Left lung (tissue), 10 donors: ENCODE results near the gene LAMTOR4. TPM values are rescaled to one million over a fixed set of nuclear protein-coding genes. Genes with fewer than 3 reads are reported as not detected.
A peak's percentile ranks its signal among the peaks of the same experiment; 100 is the strongest.

Experiments used
- ATAC-seq: fragments of 200-7000 bp; cut with Tn5 transposase; one replicate; pipeline ENCODE4 v1.9.1; 2020; ENCODE audit warnings: moderate library complexity
- DNase-seq, 4 donors: peaks; one replicate each; pipeline ENCODE4 v3.0.0-alpha.2; 2013 to 2020
- H3K27ac ChIP-seq, 2 donors: fragments of 200-600 bp; sonication (generic) in 1 of 2; one replicate each; pipeline versions ENCODE4 v1.5.0 to v1.8.0; 2020 to 2021
- H3K27me3 ChIP-seq, 2 donors: fragments of 200-600 bp; sonication (generic) in 1 of 2; one replicate each; pipeline versions ENCODE4 v1.5.0 to v1.8.0; 2020 to 2021
- H3K36me3 ChIP-seq, 2 donors: fragments of 200-600 bp; sonication (generic) in 1 of 2; one replicate each; pipeline versions ENCODE4 v1.5.0 to v1.8.0; 2020 to 2021
- H3K4me1 ChIP-seq, 2 donors: fragments of 200-600 bp; one replicate each; pipeline ENCODE4 v1.8.0; 2021
- H3K4me3 ChIP-seq, 2 donors: fragments of 200-600 bp; sonication (generic) in 1 of 2; one replicate each; pipeline versions ENCODE4 v1.5.0 to v1.8.0; 2020 to 2021; ENCODE audit warnings: mild to moderate bottlenecking in 1 of 2
- H3K9me3 ChIP-seq, 2 donors: fragments of 200-600 bp; sonication (generic) in 1 of 2; one replicate each; pipeline versions ENCODE4 v1.5.0 to v1.8.0; 2020 to 2021
- intact Hi-C, 2 donors: fragments of 100-400 bp; cut with DNase I; formaldehyde crosslinking; loops; one replicate each; pipeline versions ENCODE4 v1.11.2 to v1.14.2; 2022
- polyA plus RNA-seq, 6 donors: library from polyadenylated mRNA; unstranded; fragments of 120-200 nt; gene quantifications; one replicate each; pipeline ENCODE4 v1.2.1, GENCODE V29; 2013; ENCODE audit not compliant: insufficient read length in 6 of 6
- total RNA-seq, 2 donors: library from RNA; stranded (reverse); fragmentation: NEBNext Ultra II Directional; extraction: Animal tissue kit (Norgen Biotek cat#: 25700); gene quantifications; one replicate each; pipeline ENCODE4 v1.2.1, GENCODE V29; 2021
- TF ChIP-seq, protein P1 (sequence below), 2 donors: fragments of 200-600 bp; sonication (generic) in 1 of 2; IDR thresholded peaks; one replicate each; pipeline versions ENCODE4 v1.5.0 to v1.8.0; 2021; ENCODE audit warnings: antibody characterized with exemption in 2 of 2
- donor health status: DM: no; HTN: yes; CAD: no.
- donor health status: DM: no; HTN: no; CAD: no.

Gene LAMTOR4
- total and polyA plus RNA-seq, 8 donors = 85.9 to 120 (median 99.3) TPM

DNA sequence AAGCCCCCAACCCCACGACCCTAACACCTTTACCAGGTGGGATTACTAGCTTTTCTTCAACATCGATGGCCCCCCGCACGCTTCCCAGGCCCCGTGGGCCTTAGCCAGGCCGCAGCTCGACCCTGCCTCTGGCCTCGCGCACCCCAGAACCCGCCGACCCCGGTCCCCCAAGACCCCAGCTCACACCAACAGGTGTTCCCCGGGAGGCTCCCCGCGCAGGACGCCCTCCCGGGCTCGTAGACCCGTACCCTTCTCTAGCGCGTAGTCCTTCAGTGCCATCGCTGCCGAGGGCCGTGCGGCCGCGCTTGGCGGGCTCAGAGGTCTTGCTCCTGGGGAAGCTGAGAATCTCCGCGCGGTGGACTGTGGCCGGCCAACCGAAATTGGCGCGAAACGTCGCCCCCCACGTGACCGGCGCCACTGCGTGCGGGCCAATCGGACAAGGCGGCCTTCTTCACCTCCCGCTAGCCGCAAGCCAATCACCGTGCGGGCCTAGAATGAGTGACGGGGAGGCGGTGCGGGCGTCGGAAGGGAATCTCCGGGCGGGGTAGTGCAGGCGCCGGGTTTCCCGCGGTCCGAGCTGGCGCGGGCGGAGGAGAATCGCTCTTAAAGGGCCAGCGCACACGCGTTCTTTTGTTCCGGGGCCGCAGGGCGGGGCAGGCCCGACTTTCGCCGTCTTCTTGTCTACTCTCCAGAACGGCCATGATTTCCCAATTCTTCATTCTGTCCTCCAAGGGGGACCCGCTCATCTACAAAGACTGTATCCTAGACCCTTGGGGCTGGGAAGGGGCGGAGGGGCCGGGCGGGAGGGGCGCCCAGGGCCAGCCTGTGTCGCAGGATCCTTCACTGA, 47.5 kb upstream of the LAMTOR4 start, which contains the start of the genes AP4M1 and MCM7:
TSS of gene AP4M1 (plus strand) at position 628 of the 847 bp plus-strand sequence. CDS start at position 700, 72 bp downstream.
TSS of gene MCM7 (minus strand) at position 382 of the 847 bp plus-strand sequence. CDS start at position 279, 103 bp downstream.
- Histone ChIP-seq H3K36me3 (peaks cover 0 to 65% of the 10 kb centered on the region in 2 donors), H3K4me3 (peak within 1 kb of the TSS; percentile 90 to 95), H3K4me1 (peaks cover 20 to 28% of the 10 kb centered on the region in 2 donors), H3K27ac (peak within 1 kb of the TSS; percentile 93 to 97), H3K27me3 (no peaks in the 10 kb centered on the region), H3K9me3 (no peaks in the 10 kb centered on the region)
- intact Hi-C loops = no loop called here
- ATAC-seq (peak; percentile 94), DNase-seq (peak; percentile 96 to 100 (median 98))
- TF ChIP-seq, protein P1, sequence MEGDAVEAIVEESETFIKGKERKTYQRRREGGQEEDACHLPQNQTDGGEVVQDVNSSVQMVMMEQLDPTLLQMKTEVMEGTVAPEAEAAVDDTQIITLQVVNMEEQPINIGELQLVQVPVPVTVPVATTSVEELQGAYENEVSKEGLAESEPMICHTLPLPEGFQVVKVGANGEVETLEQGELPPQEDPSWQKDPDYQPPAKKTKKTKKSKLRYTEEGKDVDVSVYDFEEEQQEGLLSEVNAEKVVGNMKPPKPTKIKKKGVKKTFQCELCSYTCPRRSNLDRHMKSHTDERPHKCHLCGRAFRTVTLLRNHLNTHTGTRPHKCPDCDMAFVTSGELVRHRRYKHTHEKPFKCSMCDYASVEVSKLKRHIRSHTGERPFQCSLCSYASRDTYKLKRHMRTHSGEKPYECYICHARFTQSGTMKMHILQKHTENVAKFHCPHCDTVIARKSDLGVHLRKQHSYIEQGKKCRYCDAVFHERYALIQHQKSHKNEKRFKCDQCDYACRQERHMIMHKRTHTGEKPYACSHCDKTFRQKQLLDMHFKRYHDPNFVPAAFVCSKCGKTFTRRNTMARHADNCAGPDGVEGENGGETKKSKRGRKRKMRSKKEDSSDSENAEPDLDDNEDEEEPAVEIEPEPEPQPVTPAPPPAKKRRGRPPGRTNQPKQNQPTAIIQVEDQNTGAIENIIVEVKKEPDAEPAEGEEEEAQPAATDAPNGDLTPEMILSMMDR (IDR thresholded peaks at IDR 0.05) = peak in 1 of 2 donors; percentile 13

DNA sequence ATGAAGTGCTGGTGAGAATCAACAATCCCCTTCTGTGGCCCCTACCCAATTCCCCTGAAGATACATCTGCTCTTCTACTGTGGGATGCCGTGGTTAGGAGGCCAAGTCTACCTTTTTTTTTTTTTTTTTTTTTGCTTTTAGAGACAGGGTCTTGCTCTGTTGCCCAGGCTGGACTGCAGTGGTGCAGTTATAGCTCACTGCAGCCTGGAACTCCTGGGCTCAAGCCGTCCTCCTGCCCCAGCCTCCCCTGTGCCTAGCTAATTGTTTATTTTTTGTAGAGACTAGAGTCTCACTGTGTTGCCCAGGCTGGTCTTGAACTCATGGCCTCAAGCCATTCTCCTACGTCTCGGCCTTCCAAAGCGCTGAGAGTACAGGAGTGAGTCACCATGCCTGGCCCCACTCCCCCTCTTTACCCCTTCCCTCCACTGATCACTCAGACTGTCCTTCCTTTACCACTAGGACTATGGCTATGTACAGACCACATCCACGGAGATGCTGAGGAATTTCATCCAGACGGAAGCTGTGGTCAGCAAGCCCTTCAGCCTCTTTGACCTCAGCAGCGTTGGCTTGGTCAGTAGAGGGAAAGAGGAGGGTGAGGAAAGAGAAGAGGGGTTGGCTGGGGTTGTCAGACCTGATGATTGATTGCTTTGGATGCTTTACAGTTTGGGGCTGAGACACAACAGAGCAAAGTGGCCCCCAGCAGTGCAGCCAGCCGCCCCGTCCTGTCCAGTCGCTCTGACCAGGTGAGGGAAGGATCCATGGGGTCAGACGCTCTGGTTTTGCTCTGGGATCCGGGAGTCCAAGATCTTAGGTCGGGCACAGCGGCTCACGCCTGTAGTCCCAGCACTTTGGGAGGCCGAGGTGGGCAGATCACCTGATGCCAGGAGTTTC, 45.5 kb upstream of the LAMTOR4 start:
- H3K36me3 ChIP-seq = peaks cover 0 to 65% of the 10 kb centered on the region in 2 donors
- no peaks in the 10 kb centered on the region for H3K27me3 ChIP-seq
- H3K27ac ChIP-seq = no peak overlapping the region
- ATAC-seq = no peak
- TF ChIP-seq, protein P1 (IDR thresholded peaks at IDR 0.05) = no peak
- no peak for DNase-seq
- peak overlapping the region in 1 of 2 donors; percentile 90 for H3K4me3 ChIP-seq
- H3K9me3 ChIP-seq = no peaks in the 10 kb centered on the region
- peaks cover 20 to 22% of the 10 kb centered on the region in 2 donors for H3K4me1 ChIP-seq
- intact Hi-C loops = no loop called here

DNA sequence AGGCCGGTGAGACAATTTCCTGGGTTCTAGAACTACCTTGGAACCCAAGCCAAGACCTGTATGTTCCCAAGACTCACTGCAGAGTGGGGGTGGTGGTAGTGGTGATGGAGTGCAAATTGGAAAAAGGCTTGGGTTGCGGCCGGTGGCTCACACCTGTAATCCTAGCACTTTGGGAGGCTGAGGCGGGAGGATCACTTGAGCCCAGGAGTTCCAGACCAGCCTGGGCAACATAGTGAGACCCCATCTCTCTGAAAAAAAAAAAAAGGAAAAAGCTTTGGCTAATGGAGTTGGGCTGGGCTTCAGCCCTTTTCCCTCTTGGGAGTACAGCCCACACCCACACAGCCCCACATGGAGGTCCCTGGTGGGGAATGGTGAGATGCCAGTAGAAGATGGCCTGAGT, 43.2 kb upstream of the LAMTOR4 start:
- Histone ChIP-seq H3K4me1 (peaks cover 4 to 8% of the 10 kb centered on the region in 2 donors), H3K27ac (no peak overlapping the region)
- no peak for ATAC-seq

DNA sequence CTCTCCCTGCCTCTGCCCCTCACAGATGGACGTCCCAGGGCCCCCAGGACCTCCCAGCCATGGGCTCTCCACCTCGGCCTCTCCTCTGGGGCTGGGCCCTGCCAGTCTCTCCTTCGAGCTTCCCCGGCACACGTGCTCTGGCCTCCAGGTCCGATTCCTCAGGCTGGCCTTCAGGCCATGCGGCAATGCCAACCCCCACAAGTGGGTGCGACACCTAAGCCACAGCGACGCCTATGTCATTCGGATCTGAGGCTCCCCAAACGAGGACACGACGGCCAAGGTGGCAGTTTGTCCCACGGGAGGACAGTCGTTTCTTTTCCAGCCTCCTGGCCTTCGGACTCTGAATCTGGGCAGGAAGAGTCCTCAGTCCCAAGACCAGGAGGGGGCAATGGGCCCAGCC, 42.1 kb upstream of the LAMTOR4 start:
- peaks cover 0 to 86% of the 10 kb centered on the region in 2 donors for H3K36me3 ChIP-seq
- TF ChIP-seq, protein P1 (IDR thresholded peaks at IDR 0.05) = no peak
- no peaks in the 10 kb centered on the region for H3K27me3 ChIP-seq
- H3K27ac ChIP-seq = no peak overlapping the region
- H3K4me3 ChIP-seq = no peak overlapping the region
- no peaks in the 10 kb centered on the region for H3K9me3 ChIP-seq
- DNase-seq = no peak
- H3K4me1 ChIP-seq = peaks cover 4 to 8% of the 10 kb centered on the region in 2 donors
- no peak for ATAC-seq
- intact Hi-C loops = no loop called here

More for the DNA sequence above, 43.2 kb upstream of the LAMTOR4 start:
- no peaks in the 10 kb centered on the region for H3K27me3 ChIP-seq
- peaks cover 0 to 75% of the 10 kb centered on the region in 2 donors for H3K36me3 ChIP-seq
- DNase-seq = no peak
- no peaks in the 10 kb centered on the region for H3K9me3 ChIP-seq
- TF ChIP-seq, protein P1 (IDR thresholded peaks at IDR 0.05) = no peak
- intact Hi-C loops = no loop called here
- H3K4me3 ChIP-seq = no peak overlapping the region
